Subcutaneous abdominal adipose tissue (tissue), 5 donors: ENCODE measurements around the gene TMSB15C.

ENCODE experiments used
- H3K27ac ChIP-seq: one replicate; pipeline ENCODE4 v1.7.0; 2013; ENCODE audit warnings: low read depth, mild to moderate bottlenecking, inconsistent platforms, low read length, moderate library complexity
- H3K27me3 ChIP-seq, 5 donors: one replicate each; pipeline ENCODE4 v1.7.0; 2013; ENCODE audit warnings: low read length in 5 of 5, inconsistent platforms in 1 of 5; ENCODE audit not compliant: control insufficient read depth in 5 of 5, insufficient read depth in 4 of 5
- H3K36me3 ChIP-seq, 5 donors: one replicate each; pipeline ENCODE4 v1.7.0; 2013; ENCODE audit warnings: low read length in 5 of 5; ENCODE audit not compliant: control insufficient read depth in 5 of 5, insufficient read depth in 5 of 5
- H3K4me1 ChIP-seq, 5 donors: one replicate each; pipeline ENCODE4 v1.7.0; 2013; ENCODE audit warnings: low read length in 5 of 5, mild to moderate bottlenecking in 3 of 5, moderate library complexity in 1 of 5; ENCODE audit not compliant: control insufficient read depth in 5 of 5, insufficient read depth in 5 of 5
- H3K4me3 ChIP-seq, 5 donors: one replicate each; pipeline ENCODE4 v1.7.0; 2013; ENCODE audit warnings: low read length in 5 of 5, low read depth in 1 of 5
- H3K9ac ChIP-seq, 5 donors: one replicate each; pipeline ENCODE4 v1.7.0; 2013; ENCODE audit warnings: low read length in 5 of 5, mild to moderate bottlenecking in 4 of 5, moderate library complexity in 3 of 5
- H3K9me3 ChIP-seq, 5 donors: one replicate each; pipeline ENCODE4 v1.7.0; 2013; ENCODE audit warnings: low read length in 5 of 5; ENCODE audit not compliant: control insufficient read depth in 5 of 5
- donor health status: healthy.
- donor health status: healthy.
- donor health status: healthy.
- donor health status: healthy.
- donor health status: healthy.

The TMSB15C gene

DNA sequence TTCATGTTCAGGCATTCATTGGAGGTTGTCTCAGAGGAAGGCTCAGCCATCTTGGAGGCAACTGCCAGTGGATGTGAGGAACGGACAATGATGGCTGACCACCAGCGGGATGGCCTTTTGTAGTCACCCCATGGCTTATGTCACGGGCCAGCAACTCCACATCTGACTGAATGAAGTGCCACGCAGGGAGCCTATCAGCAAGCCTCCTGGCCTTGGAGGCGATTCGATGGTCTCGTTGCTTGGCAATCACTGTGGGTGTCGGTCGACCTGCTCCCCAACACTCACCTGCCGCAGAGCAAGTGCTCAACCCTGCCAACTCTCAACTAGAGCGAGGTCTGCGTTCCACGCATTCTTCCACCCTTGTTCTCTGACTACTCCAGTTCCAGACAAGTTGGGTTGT is 28.9 kb downstream of the TMSB15C start:
- H3K9ac ChIP-seq: no peak overlapping the region
- H3K36me3 ChIP-seq: no peaks in the 10 kb centered on the region
- no peaks in the 10 kb centered on the region for H3K9me3 ChIP-seq
- H3K4me1 ChIP-seq: no peaks in the 10 kb centered on the region
- peaks cover 0 to 22% (median 8%) of the 10 kb centered on the region in 5 donors for H3K27me3 ChIP-seq
- H3K4me3 ChIP-seq: no peak overlapping the region
- no peak overlapping the region for H3K27ac ChIP-seq

DNA sequence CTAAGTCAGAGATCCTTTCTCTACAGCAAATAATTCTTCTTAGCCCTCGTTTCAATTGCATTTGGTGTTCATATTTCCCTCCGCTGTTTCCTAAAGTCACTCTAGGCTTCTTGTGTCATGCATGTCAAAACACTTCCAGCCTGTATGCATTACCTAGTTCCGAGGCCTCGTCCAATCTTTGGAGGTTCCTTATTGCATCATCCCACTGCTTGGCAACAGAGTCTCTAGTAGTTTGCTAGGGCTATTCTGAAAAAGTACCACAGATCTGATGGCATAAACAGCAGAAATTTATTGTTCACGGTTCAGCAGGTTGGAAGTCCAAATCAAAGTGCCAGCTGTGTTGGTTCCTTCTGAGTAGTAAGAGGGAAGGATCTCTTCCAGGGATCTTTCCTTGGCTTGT is 30.4 kb downstream of the TMSB15C start:
- Histone ChIP-seq H3K36me3 (no peaks in the 10 kb centered on the region), H3K27ac (no peak overlapping the region), H3K4me1 (no peaks in the 10 kb centered on the region), H3K9me3 (no peaks in the 10 kb centered on the region), H3K9ac (no peak overlapping the region), H3K27me3 (peaks cover 0 to 22% (median 8%) of the 10 kb centered on the region in 5 donors), H3K4me3 (no peak overlapping the region)

DNA sequence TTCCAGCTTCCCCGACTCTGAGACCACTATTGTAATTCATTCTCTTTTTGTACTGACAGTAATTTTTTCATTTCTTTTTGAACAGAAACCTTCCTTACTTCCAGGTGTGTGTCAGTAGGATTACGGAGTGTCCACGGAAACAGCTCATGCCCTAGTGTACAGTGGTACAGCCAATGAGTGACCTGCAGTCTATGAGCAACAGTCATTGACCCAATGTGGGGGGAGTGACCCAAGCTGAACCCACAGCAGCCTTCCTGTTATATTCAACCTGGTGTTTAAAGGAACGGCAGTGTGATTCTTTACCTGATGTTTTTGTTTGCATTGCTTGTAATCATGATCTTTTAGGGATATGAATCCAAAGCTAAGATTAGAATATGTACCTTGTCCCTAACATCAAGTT is 35.0 kb downstream of the TMSB15C start:
- peaks cover 0 to 24% (median 8%) of the 10 kb centered on the region in 5 donors for H3K27me3 ChIP-seq

DNA sequence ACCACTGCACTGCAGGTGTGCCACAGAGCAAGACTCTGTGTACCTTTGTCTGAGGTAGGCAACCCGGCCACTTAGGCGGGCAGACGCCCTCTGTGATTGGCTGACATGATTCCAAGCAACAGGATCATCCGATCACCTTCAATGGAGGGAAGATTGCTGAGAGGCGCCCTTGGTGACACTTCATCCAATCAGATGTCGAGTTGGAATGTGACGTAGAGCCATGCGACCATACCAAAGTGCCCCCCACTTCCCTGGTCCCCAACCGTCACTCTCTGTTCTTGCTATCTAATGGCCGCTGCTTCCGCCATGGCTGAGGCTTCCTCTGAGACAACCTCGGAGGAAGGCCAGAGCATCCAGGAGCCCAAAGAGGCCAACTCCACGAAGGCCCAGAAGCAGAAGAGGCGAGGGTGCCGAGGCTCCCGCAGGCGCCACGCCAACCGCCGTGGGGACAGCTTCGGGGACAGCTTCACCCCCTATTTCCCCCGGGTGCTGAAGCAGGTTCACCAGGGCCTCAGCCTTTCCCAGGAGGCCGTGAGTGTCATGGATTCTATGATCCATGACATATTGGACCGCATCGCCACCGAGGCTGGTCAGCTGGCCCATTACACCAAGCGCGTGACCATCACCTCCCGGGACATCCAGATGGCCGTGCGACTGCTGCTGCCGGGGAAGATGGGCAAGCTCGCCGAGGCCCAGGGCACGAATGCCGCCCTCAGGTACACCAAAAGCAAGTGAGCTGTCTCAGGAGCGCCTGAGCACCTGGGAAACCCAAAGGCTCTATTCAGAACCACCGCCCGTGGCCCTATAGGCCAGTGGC is 36.1 kb downstream of the TMSB15C start, which contains the start of gene H2BW2:
H2BW2 (plus strand) TSS at position 268 of the 817 bp plus-strand sequence; CDS start at position 307, 39 bp downstream.
- Histone ChIP-seq H3K36me3 (no peaks in the 10 kb centered on the region), H3K4me3 (no peak within 1 kb of the TSS), H3K4me1 (no peaks in the 10 kb centered on the region), H3K9me3 (peaks cover 0 to 5% (median 0%) of the 10 kb centered on the region in 5 donors), H3K9ac (no peak within 1 kb of the TSS), H3K27me3 (peaks cover 0 to 24% (median 8%) of the 10 kb centered on the region in 5 donors), H3K27ac (no peak within 1 kb of the TSS)

More for the DNA sequence above, 35.0 kb downstream of the TMSB15C start:
- no peak overlapping the region for H3K4me3 ChIP-seq
- no peaks in the 10 kb centered on the region for H3K36me3 ChIP-seq
- no peak overlapping the region for H3K27ac ChIP-seq
- H3K9ac ChIP-seq: no peak overlapping the region
- peaks cover 0 to 5% (median 0%) of the 10 kb centered on the region in 5 donors for H3K9me3 ChIP-seq
- no peaks in the 10 kb centered on the region for H3K4me1 ChIP-seq
